ENCODE measurements around the gene HSPB7.

The HSPB7 gene

GRCh38 chr1:16010837-16011236 is 7.0 kb downstream of the HSPB7 start:
- peaks cover 24% of the 10 kb centered on the region for H3K4me1 ChIP-seq (ENCODE audit: insufficient read depth, low read length, severe bottlenecking)
- no peak for TF ChIP-seq EZH2 (IDR thresholded peaks at IDR 0.05; ENCODE audit: borderline replicate concordance, low read length)
- no peak for TF ChIP-seq CTCF (IDR thresholded peaks at IDR 0.05; ENCODE audit: low read length)
- no peaks in the 10 kb centered on the region for H3K36me3 ChIP-seq (ENCODE audit: insufficient read depth, low read length)
- H3K27ac ChIP-seq (ENCODE audit: low read depth, low read length, poor library complexity, severe bottlenecking), result no peak overlapping the region
- no peaks in the 10 kb centered on the region for H3K9me3 ChIP-seq (ENCODE audit: low read length)
- H3K79me2 ChIP-seq (ENCODE audit: insufficient read depth, low read length), result no peaks in the 10 kb centered on the region
- H2AFZ ChIP-seq (ENCODE audit: low read length), result no peak overlapping the region
- no peaks in the 10 kb centered on the region for H3K9me2 ChIP-seq (ENCODE audit: low read depth, low read length)
- no peak overlapping the region for H3K9ac ChIP-seq (ENCODE audit: low read length)
- no peaks in the 10 kb centered on the region; the same call in 1 of the 2 replicates for H3K27me3 ChIP-seq (ENCODE audit: insufficient read depth, low read length)
- no peaks in the 10 kb centered on the region for H4K20me1 ChIP-seq (ENCODE audit: insufficient read depth, low read length)
- no peak overlapping the region for H3K4me3 ChIP-seq (ENCODE audit: low read depth, low read length, poor library complexity, severe bottlenecking)
- no peak overlapping the region for H3K4me2 ChIP-seq (ENCODE audit: low read length)
- H3F3A ChIP-seq (ENCODE audit: insufficient read depth, low read length), result no peaks in the 10 kb centered on the region

GRCh38 chr1:16009678-16010077 is 8.2 kb downstream of the HSPB7 start:
- TF ChIP-seq EZH2 (IDR thresholded peaks at IDR 0.05; ENCODE audit: borderline replicate concordance, low read length) (no peak), CTCF (IDR thresholded peaks at IDR 0.05; ENCODE audit: low read length) (no peak)
- Histone ChIP-seq H3K9me2 (ENCODE audit: low read depth, low read length) (no peaks in the 10 kb centered on the region), H4K20me1 (ENCODE audit: insufficient read depth, low read length) (no peaks in the 10 kb centered on the region), H3K4me1 (ENCODE audit: insufficient read depth, low read length, severe bottlenecking) (peaks cover 17% of the 10 kb centered on the region), H3K27ac (ENCODE audit: low read depth, low read length, poor library complexity, severe bottlenecking) (no peak overlapping the region), H3K4me2 (ENCODE audit: low read length) (no peak overlapping the region), H3K79me2 (ENCODE audit: insufficient read depth, low read length) (no peaks in the 10 kb centered on the region), H2AFZ (ENCODE audit: low read length) (no peak overlapping the region), H3K27me3 (ENCODE audit: insufficient read depth, low read length) (no peaks in the 10 kb centered on the region; the same call in 1 of the 2 replicates), H3F3A (ENCODE audit: insufficient read depth, low read length) (no peaks in the 10 kb centered on the region), H3K4me3 (ENCODE audit: low read depth, low read length, poor library complexity, severe bottlenecking) (no peak overlapping the region), H3K36me3 (ENCODE audit: insufficient read depth, low read length) (no peaks in the 10 kb centered on the region), H3K9ac (ENCODE audit: low read length) (no peak overlapping the region), H3K9me3 (ENCODE audit: low read length) (no peaks in the 10 kb centered on the region)

GRCh38 chr1:16009030-16009460 is 8.8 kb downstream of the HSPB7 start:
- Histone ChIP-seq H3K27me3 (ENCODE audit: insufficient read depth, low read length) (no peaks in the 10 kb centered on the region; the same call in 1 of the 2 replicates), H3K4me2 (ENCODE audit: low read length) (no peak overlapping the region), H3K9ac (ENCODE audit: low read length) (no peak overlapping the region), H3K27ac (ENCODE audit: low read depth, low read length, poor library complexity, severe bottlenecking) (no peak overlapping the region), H3K4me3 (ENCODE audit: low read depth, low read length, poor library complexity, severe bottlenecking) (no peak overlapping the region), H3K79me2 (ENCODE audit: insufficient read depth, low read length) (no peaks in the 10 kb centered on the region), H3K4me1 (ENCODE audit: insufficient read depth, low read length, severe bottlenecking) (peaks cover 14% of the 10 kb centered on the region), H3K36me3 (ENCODE audit: insufficient read depth, low read length) (no peaks in the 10 kb centered on the region), H2AFZ (ENCODE audit: low read length) (no peak overlapping the region), H3K9me2 (ENCODE audit: low read depth, low read length) (no peaks in the 10 kb centered on the region), H3F3A (ENCODE audit: insufficient read depth, low read length) (no peaks in the 10 kb centered on the region), H3K9me3 (ENCODE audit: low read length) (no peaks in the 10 kb centered on the region), H4K20me1 (ENCODE audit: insufficient read depth, low read length) (no peaks in the 10 kb centered on the region)
- peak; percentile 98 for TF ChIP-seq CTCF (IDR thresholded peaks at IDR 0.05; ENCODE audit: low read length)
- TF ChIP-seq EZH2 (IDR thresholded peaks at IDR 0.05; ENCODE audit: borderline replicate concordance, low read length), result no peak

All from OCI-LY1 (cell line).